Gastrocnemius medialis (tissue), 4 donors: Measurements from ENCODE around the gene NUP153.
"Not testable (repeated sequence)": the region's sequence is repeated elsewhere in the genome, so short reads cannot be mapped to it uniquely, and the experiment has no call there.

Source experiments
- CTCF ChIP-seq, 5 experiments: fragments of 450-650 bp in 3 of 5; fragments of 200-600 bp in 2 of 5; sonication (generic) in 2 of 5; IDR thresholded peaks in 4 of 5; conservative IDR thresholded peaks in 1 of 5; 1 replicate in 4 of 5; 2 replicates in 1 of 5; pipeline ENCODE4 v1.5.1; 2016 to 2019; ENCODE audit warnings: antibody characterized with exemption in 5 of 5, mild to moderate bottlenecking in 3 of 5, moderate library complexity in 3 of 5
- POLR2A ChIP-seq, 2 donors: fragments of 450-650 bp; IDR thresholded peaks; one replicate each; pipeline ENCODE4 v1.6.1; 2017; ENCODE audit warnings: antibody characterized with exemption in 2 of 2, mild to moderate bottlenecking in 2 of 2, moderate library complexity in 2 of 2

DNA sequence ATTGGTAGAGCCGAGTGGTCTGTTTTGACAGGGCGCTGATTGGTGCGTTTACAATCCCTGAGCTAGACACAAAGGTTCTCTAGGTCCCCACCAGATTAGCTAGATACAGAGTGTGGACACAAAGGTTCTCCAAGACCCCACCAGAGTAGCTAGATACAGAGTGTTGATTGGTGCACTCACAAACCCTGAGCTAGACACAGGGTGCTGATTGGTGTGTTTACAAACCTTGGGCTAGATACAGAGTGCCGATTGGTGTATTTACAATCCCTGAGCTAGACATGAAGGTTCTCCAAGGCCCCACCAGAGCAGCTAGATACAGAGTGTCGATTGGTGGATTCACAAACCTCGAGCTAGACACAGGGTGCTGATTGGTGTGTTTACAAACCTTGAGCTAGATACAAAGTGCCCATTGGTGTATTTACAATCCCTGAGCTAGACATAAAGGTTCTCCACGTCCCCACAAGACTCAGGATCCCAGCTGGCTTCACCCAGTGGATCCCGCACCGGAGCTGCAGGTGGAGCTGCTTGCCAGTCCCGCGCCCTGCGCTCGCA, 38.1 kb upstream of the NUP153 start:
- not testable (repeated sequence) for TF ChIP-seq POLR2A (IDR thresholded peaks at IDR 0.05); CTCF (IDR thresholded peaks at IDR 0.05 in 4 of 5, conservative IDR thresholded peaks at IDR 0.05 in 1 of 5)
